Embryonic facial prominence (tissue), 1 donor: ENCODE measurements around the gene MLH3.

ENCODE experiments used
- DNase-seq: peaks from one replicate; pipeline ENCODE4 v3.0.0-alpha.2; 2016; ENCODE audit errors: extremely low spot score

Gene MLH3

DNA sequence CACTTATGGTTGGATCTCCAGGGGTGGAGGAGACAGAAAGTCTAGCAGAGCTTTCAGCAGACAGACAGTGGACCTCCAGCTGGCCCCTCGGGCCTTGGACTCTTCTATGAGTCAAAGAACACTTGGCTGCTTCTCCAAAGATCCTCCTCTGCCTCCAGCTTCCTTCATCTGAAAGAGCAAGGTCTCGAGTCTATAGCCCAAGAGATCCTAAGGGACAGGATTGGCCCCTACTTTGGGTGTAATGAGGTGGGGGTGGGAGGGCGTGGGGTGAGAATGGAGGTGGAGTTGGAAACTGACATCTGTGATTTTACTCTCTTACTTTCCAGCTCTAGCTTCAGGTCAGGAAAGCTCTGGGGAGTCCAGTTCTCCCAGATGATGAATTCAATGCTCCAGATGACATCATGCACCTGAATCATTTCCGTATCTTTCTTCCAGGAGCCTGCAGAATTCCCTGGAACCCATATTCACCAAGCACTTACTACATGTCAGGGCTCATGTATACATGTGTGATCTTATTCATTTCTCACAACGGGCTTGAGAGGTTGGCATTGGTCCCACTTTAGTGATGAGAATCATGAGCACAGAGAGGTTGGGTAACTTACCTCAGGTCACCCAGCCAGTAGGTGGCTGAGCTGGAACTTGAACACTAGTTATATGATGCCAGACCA is 85.6 kb downstream of the MLH3 start:
- no peak for DNase-seq

DNA sequence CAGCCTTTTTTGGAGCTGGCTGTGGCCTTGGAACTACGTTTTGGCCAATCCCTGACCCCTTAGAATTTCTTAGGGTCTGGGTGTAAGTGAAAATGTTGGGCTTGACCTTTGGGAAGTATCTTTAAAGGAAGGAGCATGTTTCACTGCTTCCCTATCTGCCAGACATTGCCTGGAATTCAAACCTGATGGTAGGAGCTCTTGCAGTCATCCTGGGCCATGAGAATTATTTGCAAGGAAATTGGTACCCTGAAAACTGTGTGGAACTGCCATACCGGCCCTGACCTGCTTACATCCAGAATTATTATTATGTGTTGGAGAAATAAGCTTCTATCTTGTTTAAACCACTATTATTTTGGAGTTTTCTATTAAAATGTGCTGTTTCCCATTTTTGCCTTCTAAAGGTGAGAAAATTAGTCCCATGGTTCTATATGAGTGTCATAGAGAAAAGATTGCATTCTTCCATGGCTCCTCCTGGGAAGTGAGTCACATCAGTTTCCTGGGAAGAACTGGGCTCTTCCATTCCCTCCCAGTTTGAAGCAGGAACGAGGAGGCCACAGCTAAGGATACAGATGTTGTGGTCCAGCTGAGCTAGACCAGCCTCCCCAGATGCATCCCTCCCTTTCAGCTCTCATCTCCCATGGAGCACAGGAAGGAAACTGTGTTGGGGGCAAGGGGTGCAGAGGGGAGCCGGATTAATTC is 86.3 kb downstream of the MLH3 start:
- no peak for DNase-seq
